Endodermal cell (in vitro differentiated cells): ENCODE results near the gene TMEM131L. TPM values are rescaled to one million over a fixed set of nuclear protein-coding genes. Genes with fewer than 3 reads are reported as not detected.
A peak's percentile ranks its signal among the peaks of the same experiment; 100 is the strongest.
"Not testable (repeated sequence)": the region's sequence is repeated elsewhere in the genome, so short reads cannot be mapped to it uniquely, and the experiment has no call there.

ENCODE experiments used
- DNase-seq: peaks from one replicate; pipeline ENCODE4 v3.0.0-alpha.2; 2017
- H3K27ac ChIP-seq: 2 replicates; pipeline ENCODE4 v1.5.1; 2013; ENCODE audit warnings: mild to moderate bottlenecking, low read depth, low read length, moderate library complexity
- H3K27me3 ChIP-seq: 2 replicates; pipeline ENCODE4 v1.6.1; 2013; ENCODE audit warnings: mild to moderate bottlenecking, low read length, moderate library complexity; ENCODE audit not compliant: insufficient read depth, control insufficient read depth, poor library complexity, severe bottlenecking
- H3K36me3 ChIP-seq: 2 replicates; pipeline ENCODE4 v1.7.0; 2013; ENCODE audit warnings: mild to moderate bottlenecking, low read length, moderate library complexity; ENCODE audit not compliant: control insufficient read depth, insufficient read depth
- H3K4me1 ChIP-seq: one replicate; pipeline ENCODE4 v1.7.0; 2013; ENCODE audit warnings: low read length; ENCODE audit not compliant: control insufficient read depth, insufficient read depth
- H3K4me3 ChIP-seq: 2 replicates; pipeline ENCODE4 v1.5.1; 2013; ENCODE audit warnings: mild to moderate bottlenecking, low read length, moderate library complexity
- H3K9ac ChIP-seq: 2 replicates; pipeline ENCODE4 v1.6.1; 2013; ENCODE audit warnings: mild to moderate bottlenecking, low read length, moderate library complexity; ENCODE audit not compliant: poor library complexity, severe bottlenecking; ENCODE audit errors: extremely low read depth
- H3K9me3 ChIP-seq: 2 replicates; pipeline ENCODE4 v1.6.1; 2013; ENCODE audit warnings: mild to moderate bottlenecking, low read length, moderate library complexity; ENCODE audit not compliant: control insufficient read depth
- H3K27ac Mint-ChIP-seq: 2 replicates; pipeline ENCODE4 v1.8.0; 2020; ENCODE audit warnings: mixed read lengths
- H3K27me3 Mint-ChIP-seq: 2 replicates; pipeline ENCODE4 v1.8.0; 2021; ENCODE audit warnings: mild to moderate bottlenecking, mixed read lengths; ENCODE audit not compliant: insufficient read depth
- H3K36me3 Mint-ChIP-seq: 2 replicates; pipeline ENCODE4 v1.8.0; 2020; ENCODE audit warnings: low read depth, mixed read lengths
- H3K4me1 Mint-ChIP-seq: 2 replicates; pipeline ENCODE4 v1.8.0; 2020; ENCODE audit warnings: mixed read lengths
- H3K4me3 Mint-ChIP-seq: 2 replicates; pipeline ENCODE4 v1.8.0; 2020; ENCODE audit warnings: mild to moderate bottlenecking, moderate library complexity, mixed read lengths
- H3K9me3 Mint-ChIP-seq: 2 replicates; pipeline ENCODE4 v1.8.0; 2020; ENCODE audit warnings: mild to moderate bottlenecking, mixed read lengths
- WGBS, 2 experiments: methylation state at CpG; one replicate each; pipeline versions ENCODE4 v1.1.5 to v1.1.7; 2013; ENCODE audit warnings: missing lambda C conversion rate in 2 of 2, mixed read lengths in 1 of 2; ENCODE audit not compliant: insufficient coverage in 1 of 2, insufficient read length in 1 of 2; 5-methylcytosine and 5-hydroxymethylcytosine counted together
- total RNA-seq, 2 donors: library from RNA; stranded (reverse); fragmentation: NEBNext Ultra II Directional in 1 of 2; extraction: Animal tissue kit (Norgen Biotek cat#: 25700) in 1 of 2; gene quantifications; 2 replicates in 1 of 2; 3 replicates in 1 of 2; pipeline ENCODE4 v1.2.1, GENCODE V29; 2021
- TF ChIP-seq, protein P1 (sequence below): fragments of 200-600 bp; sonication (generic); conservative IDR thresholded peaks from 2 replicates; pipeline ENCODE4 v1.5.0; 2021; ENCODE audit warnings: antibody characterized with exemption, mild to moderate bottlenecking

The TMEM131L gene
- total RNA-seq, 2 donors from 2014 or later, result 6.2 to 10.8 TPM

DNA sequence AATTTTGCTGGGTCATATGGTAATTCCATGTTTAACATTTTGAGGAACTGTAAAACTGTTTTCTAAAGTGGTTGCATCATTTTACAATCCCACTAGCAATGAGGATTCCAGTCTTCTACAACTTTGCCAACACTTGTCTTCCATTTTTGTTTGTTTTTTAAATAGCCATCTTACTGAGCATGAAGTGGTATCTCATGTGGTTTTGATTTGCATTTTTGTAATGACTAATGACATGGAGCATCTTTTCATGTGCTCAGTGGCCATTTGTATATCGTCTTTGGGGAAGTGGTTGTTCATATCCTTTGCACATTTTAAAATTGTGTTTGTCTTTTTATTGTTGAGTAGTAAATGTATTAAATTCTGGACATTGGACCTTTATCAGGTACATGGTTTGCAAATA, 94.7 kb downstream of the TMEM131L start:
- no peaks in the 10 kb centered on the region for H3K27me3 ChIP-seq
- WGBS, 2 experiments, result 90 to 100% methylated on average over 1 of the region's 1 CpG
- H3K27me3 Mint-ChIP-seq, result no peaks in the 10 kb centered on the region
- peaks cover 3% of the 10 kb centered on the region for H3K9me3 ChIP-seq
- no peak overlapping the region for H3K4me3 Mint-ChIP-seq
- TF ChIP-seq, protein P1, sequence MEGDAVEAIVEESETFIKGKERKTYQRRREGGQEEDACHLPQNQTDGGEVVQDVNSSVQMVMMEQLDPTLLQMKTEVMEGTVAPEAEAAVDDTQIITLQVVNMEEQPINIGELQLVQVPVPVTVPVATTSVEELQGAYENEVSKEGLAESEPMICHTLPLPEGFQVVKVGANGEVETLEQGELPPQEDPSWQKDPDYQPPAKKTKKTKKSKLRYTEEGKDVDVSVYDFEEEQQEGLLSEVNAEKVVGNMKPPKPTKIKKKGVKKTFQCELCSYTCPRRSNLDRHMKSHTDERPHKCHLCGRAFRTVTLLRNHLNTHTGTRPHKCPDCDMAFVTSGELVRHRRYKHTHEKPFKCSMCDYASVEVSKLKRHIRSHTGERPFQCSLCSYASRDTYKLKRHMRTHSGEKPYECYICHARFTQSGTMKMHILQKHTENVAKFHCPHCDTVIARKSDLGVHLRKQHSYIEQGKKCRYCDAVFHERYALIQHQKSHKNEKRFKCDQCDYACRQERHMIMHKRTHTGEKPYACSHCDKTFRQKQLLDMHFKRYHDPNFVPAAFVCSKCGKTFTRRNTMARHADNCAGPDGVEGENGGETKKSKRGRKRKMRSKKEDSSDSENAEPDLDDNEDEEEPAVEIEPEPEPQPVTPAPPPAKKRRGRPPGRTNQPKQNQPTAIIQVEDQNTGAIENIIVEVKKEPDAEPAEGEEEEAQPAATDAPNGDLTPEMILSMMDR, result no peak
- H3K4me1 ChIP-seq, result no peaks in the 10 kb centered on the region
- DNase-seq, result no peak
- H3K36me3 ChIP-seq, result no peaks in the 10 kb centered on the region
- H3K4me1 Mint-ChIP-seq, result peaks cover 7% of the 10 kb centered on the region
- H3K27ac ChIP-seq, result no peak overlapping the region
- H3K36me3 Mint-ChIP-seq, result peaks cover 27% of the 10 kb centered on the region
- peaks cover 10% of the 10 kb centered on the region for H3K9me3 Mint-ChIP-seq
- H3K9ac ChIP-seq, result no peak overlapping the region
- H3K4me3 ChIP-seq, result no peak overlapping the region
- H3K27ac Mint-ChIP-seq, result no peak overlapping the region

DNA sequence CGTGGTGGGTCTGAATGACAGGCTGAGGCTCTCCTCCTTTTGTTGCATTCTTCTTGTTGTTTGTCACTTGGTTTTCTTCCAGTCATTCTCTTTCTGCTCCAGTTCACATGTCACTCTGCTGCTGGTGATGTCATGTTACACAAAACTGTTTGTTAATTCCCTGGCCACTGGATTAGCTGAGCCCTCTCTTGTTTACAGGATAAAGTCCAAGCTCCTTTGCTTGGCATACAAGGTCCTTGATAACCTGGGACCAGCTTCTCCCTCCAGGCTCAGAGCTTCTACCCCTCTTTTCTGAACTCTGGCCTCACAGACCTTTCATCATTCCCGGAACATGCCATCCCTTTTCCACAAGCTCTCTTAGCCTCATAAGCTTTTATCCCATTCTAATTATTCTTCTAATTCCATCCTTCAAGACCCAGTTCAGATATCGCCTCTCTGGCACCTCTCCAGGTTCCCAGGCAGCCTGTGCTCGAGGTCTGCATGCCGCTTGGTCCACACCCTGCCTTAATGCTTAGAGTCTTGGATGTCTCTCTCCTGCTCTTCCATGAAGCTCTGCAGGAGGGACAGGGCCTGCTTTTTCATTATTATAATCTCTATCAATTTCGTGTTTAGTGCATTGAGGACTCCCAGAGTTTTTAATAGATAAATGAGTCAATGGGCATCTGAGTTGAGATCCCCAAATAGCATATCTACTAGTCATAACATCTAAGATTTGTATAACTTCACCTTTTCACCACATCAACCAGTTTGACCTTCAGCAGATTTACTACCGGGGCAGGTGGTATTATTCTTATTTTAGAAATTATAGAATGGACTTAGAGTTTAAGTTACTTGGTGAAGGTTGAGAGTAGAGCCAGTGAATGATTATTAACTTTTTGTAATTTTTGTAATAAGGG, 98.7 kb downstream of the TMEM131L start:
- no peak overlapping the region for H3K27ac ChIP-seq
- Mint-ChIP-seq H3K36me3 (peaks cover 21% of the 10 kb centered on the region), H3K9me3 (peaks cover 10% of the 10 kb centered on the region), H3K4me1 (peaks cover 14% of the 10 kb centered on the region), H3K4me3 (no peak overlapping the region), H3K27me3 (no peaks in the 10 kb centered on the region), H3K27ac (no peak overlapping the region)
- H3K4me3 ChIP-seq, result no peak overlapping the region
- DNase-seq, result no peak
- no peaks in the 10 kb centered on the region for H3K4me1 ChIP-seq
- 85 to 97% methylated on average over 5 to 7 of the region's 7 CpGs for WGBS, 2 experiments
- no peak overlapping the region for H3K9ac ChIP-seq
- H3K36me3 ChIP-seq, result no peaks in the 10 kb centered on the region
- TF ChIP-seq, protein P1, result no peak
- no peaks in the 10 kb centered on the region for H3K27me3 ChIP-seq
- peaks cover 3% of the 10 kb centered on the region for H3K9me3 ChIP-seq

DNA sequence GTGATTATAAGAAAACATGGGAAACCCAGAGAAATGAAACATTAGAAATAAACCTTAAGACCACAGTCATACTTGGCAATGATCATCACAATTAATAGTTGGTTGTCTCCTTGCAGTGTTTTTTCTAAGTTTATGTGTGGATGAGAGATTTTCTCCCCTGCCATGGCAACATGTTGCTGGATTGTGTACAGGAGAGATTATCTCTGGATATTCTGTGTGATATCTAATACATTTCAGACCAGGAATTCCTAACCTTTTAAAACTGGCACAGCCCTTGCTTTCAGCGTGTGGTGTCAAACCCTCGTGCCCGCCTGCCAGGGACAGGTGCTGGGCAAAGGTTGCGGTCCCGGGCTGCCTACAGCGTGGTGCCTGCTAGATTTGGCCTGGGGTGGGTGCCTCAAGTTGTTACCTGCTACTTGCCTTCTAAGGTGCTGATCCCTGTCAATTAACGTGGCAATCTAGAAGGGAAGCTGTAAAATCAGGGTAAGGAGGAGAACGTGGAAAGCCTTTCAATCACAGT, 100.5 kb downstream of the TMEM131L start:
- H3K4me1 ChIP-seq, result no peaks in the 10 kb centered on the region
- peaks cover under 1% of the 10 kb centered on the region for H3K9me3 Mint-ChIP-seq
- peaks cover 3% of the 10 kb centered on the region for H3K36me3 Mint-ChIP-seq
- DNase-seq, result no peak
- H3K27ac ChIP-seq, result no peak overlapping the region
- no peaks in the 10 kb centered on the region for H3K27me3 ChIP-seq
- H3K4me1 Mint-ChIP-seq, result peaks cover 14% of the 10 kb centered on the region
- H3K4me3 Mint-ChIP-seq, result no peak overlapping the region
- no peak overlapping the region for H3K27ac Mint-ChIP-seq
- TF ChIP-seq, protein P1, result no peak
- H3K36me3 ChIP-seq, result no peaks in the 10 kb centered on the region
- no peak overlapping the region for H3K4me3 ChIP-seq
- no peaks in the 10 kb centered on the region for H3K9me3 ChIP-seq
- no peak overlapping the region for H3K9ac ChIP-seq
- WGBS, 2 experiments, result 88 to 94% methylated on average over 5 to 8 of the region's 8 CpGs
- no peaks in the 10 kb centered on the region for H3K27me3 Mint-ChIP-seq

DNA sequence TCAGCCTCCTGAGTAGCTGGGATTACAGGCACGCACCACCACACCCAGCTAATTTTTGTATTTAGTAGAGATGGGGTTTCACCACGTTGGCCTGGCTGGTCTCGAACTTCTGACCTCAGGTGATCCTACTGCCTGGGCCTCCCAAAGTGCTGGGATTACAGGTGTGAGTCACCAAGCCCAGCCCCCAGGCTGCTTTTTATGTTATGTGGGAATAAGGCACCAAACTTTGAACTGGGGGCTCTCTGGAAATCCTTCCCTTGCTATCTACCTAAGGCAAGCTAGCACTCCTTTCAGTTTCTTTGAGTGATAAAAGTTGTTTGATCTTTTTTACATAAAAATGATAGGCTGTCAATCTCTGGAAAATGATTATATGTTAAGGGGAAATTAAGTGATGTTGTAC, 101.5 kb downstream of the TMEM131L start:
- H3K4me3 ChIP-seq, DNase-seq, H3K27me3 ChIP-seq, H3K9me3 Mint-ChIP-seq, H3K27me3 Mint-ChIP-seq, H3K9ac ChIP-seq, H3K27ac ChIP-seq, H3K36me3 ChIP-seq, H3K4me3 Mint-ChIP-seq, H3K4me1 ChIP-seq, H3K9me3 ChIP-seq, H3K36me3 Mint-ChIP-seq: not testable (repeated sequence)
- H3K27ac Mint-ChIP-seq, result peak overlapping the region; percentile 12
- 93 to 96% methylated on average over 2 to 3 of the region's 3 CpGs for WGBS, 2 experiments
- peaks cover 14% of the 10 kb centered on the region for H3K4me1 Mint-ChIP-seq
